Endometrial microvascular endothelial cells (primary cell): ENCODE results near the gene PGAM5. TPM values are rescaled to one million over a fixed set of nuclear protein-coding genes. Genes with fewer than 3 reads are reported as not detected.

ENCODE experiments used
- in situ Hi-C: cut with HindIII; loops from 2 replicates; pipeline ENCODE4 v1.10.0; 2017; ENCODE audit warnings: low sequenced_read_pairs, low pct_unique_long_range_greater_than_20kb; ENCODE audit errors: inconsistent ontology term
- total RNA-seq: library from RNA; depleted of rRNA; stranded (reverse); fragments of >200 nt; gene quantifications from one replicate; pipeline ENCODE4 v1.2.3, GENCODE V29; 2015; ENCODE audit errors: inconsistent ontology term

Gene PGAM5
- total RNA-seq, 1 donor from 2014 or later: 59.4 TPM

DNA sequence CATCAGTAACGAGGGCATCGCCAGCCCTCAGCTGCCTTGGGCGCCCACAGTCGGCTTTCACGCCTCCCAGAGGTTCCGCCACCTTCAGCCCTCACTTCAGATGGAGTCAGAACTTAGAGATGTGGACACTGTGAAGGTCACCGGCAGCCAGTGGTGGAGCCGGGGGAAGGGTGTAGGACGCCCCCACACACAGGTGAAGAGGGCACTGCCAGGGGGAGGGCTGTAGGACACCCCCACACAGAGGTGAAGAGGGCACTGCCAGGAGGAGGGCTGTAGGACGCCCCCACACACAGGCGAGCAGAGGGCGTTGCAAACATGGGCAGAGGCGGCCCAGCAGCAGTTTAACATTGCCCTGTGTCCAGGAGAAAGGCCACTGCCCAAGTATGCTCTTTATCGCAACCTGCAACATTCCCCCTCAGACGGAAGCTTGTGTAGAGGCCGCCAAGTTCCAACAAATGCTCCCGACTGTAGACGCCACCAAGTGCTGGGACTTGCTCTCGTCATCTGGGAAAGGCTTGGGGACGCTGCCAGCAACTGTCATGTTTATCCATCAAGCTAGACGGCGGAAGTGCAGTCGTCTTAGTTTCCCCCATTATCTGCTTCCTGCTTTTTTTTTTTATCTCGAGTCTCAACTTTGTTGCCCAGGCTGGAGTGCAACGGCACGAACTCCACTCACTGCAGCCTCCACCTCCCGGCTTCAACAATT is 55.9 kb downstream of the PGAM5 start:
- in situ Hi-C loops: no loop called here

GRCh38 chr12:132771126-132771838 is 60.6 kb downstream of the PGAM5 start:
- in situ Hi-C loops: no loop called here

Other genes starting within 250 kb of the PGAM5 start
- gene FBRSL1, start 220.7 kb upstream of the PGAM5 start, total RNA-seq: 8.3 TPM
- not detected for gene LRCOL1, start 100.3 kb upstream of the PGAM5 start, total RNA-seq
- gene P2RX2, start 92.1 kb upstream of the PGAM5 start, total RNA-seq: not detected
- 59.4 TPM for gene POLE, start 23.5 kb upstream of the PGAM5 start, total RNA-seq
- 31.8 TPM for gene PXMP2, start 23.3 kb upstream of the PGAM5 start, total RNA-seq
- gene ANKLE2, start 51.0 kb downstream of the PGAM5 start, total RNA-seq: 70.0 TPM
- 46.2 TPM for gene GOLGA3, start 118.0 kb downstream of the PGAM5 start, total RNA-seq
- 31.5 TPM for gene CHFR, start 176.8 kb downstream of the PGAM5 start, total RNA-seq
- gene ZNF605, start 245.5 kb downstream of the PGAM5 start, total RNA-seq: 2.4 TPM